ENCODE results near the gene DAD1.
"Not testable (repeated sequence)": the region's sequence is repeated elsewhere in the genome, so short reads cannot be mapped to it uniquely, and the experiment has no call there.

DAD1 gene

GRCh38 chr14:22553861-22554497 lies 35.0 kb downstream of the DAD1 start:
- DNase-seq (ENCODE audit: insufficient read length, low spot score); FAIRE-seq: not testable (repeated sequence)

DNA sequence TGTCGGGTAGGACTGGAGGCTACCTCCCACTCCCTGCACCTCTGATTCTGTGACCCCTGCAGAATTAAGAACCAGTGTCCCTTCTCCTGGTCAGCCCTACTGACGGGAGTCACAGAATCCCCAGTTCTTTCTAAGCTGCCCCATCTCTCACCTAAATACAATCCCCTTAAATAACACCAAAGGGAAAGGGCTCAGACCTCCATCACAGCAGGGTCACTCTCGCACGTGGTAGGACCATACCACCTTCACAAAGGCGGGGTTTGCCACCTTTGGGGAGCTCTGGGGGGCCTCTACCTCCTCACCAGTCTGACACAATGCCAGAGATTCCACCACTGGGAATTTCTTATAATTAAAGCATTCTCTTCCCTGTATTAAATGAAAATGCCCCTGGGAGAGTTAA lies 35.6 kb downstream of the DAD1 start:
- FAIRE-seq (no peak), DNase-seq (ENCODE audit: insufficient read length, low spot score) (no peak)

DNA sequence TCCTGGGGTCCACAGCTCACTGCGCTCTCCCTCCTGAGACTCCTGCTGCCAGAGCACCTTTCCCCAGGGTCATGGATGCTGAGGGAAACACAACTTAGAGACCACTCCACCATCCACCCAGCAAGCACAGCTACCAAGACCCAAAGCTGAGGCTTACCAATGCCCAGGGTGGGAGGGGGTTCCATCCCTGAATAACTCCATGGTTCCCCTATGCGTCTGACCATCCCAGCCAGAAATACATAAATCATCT lies 36.3 kb downstream of the DAD1 start:
- DNase-seq (ENCODE audit: insufficient read length, low spot score) = no peak
- no peak for FAIRE-seq

DNA sequence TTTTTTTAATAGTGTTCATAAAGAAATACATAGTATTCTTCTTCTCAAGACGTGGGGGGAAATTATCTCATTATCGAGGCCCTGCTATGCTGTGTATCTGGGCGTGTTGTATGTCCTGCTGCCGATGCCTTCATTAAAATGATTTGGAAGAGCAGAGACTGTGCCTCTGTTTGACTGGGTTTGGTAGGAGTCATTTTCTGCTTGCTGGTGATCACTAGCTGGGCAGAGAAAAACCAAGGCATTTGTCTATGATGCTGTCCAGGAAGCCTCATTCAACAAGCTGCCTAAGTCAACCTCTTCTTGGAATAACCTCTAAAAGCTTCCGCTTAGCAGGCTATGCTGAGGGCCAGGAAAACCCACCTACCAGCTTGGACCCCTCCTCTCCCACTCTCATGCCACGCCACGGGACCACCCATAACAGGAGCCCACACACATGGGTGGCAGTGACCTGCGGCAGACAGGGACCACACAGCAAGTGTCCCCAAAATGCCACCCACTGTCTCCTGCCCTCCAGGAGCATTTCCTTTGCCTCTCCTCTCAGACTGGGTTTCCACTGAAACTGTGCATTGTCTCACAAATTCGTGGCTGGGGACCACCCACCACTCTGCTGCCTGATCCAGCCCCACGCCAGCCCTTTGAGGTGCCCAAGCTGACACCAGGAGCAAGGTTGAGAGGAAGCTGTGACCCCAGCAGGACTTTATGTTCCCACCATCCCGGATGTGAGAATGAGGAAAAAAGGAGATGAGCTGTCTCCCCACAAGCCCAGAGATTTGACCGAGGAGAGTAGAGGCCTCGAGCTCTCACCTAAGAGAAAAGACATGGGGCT lies 36.8 kb downstream of the DAD1 start:
- FAIRE-seq (no peak), DNase-seq (ENCODE audit: insufficient read length, low spot score) (no peak)

GRCh38 chr14:22551605-22551997 lies 37.4 kb downstream of the DAD1 start:
- FAIRE-seq = no peak
- DNase-seq (ENCODE audit: insufficient read length, low spot score) = no peak

DNA sequence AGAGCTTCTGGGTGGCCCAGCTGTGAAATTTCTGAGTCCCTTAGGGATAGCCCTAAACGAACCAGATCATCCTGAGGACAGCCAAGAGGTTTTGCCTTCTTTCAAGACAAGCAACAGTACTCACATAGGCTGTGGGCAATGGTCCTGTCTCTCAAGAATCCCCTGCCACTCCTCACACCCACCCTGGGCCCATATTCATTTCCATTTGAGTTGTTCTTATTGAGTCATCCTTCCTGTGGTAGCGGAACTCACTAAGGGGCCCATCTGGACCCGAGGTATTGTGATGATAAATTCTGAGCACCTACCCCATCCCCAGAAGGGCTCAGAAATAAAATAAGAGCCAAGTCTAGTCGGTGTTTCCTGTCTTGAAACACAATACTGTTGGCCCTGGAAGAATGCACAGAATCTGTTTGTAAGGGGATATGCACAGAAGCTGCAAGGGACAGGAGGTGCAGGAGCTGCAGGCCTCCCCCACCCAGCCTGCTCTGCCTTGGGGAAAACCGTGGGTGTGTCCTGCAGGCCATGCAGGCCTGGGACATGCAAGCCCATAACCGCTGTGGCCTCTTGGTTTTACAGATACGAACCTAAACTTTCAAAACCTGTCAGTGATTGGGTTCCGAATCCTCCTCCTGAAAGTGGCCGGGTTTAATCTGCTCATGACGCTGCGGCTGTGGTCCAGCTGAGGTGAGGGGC lies 38.9 kb downstream of the DAD1 start:
- FAIRE-seq = peak; percentile 94
- DNase-seq (ENCODE audit: insufficient read length, low spot score) = no peak

GRCh38 chr14:22549324-22549962 lies 39.6 kb downstream of the DAD1 start:
- FAIRE-seq (no peak), DNase-seq (ENCODE audit: insufficient read length, low spot score) (no peak)

GRCh38 chr14:22547948-22548750 lies 40.9 kb downstream of the DAD1 start:
- no peak for FAIRE-seq

DNA sequence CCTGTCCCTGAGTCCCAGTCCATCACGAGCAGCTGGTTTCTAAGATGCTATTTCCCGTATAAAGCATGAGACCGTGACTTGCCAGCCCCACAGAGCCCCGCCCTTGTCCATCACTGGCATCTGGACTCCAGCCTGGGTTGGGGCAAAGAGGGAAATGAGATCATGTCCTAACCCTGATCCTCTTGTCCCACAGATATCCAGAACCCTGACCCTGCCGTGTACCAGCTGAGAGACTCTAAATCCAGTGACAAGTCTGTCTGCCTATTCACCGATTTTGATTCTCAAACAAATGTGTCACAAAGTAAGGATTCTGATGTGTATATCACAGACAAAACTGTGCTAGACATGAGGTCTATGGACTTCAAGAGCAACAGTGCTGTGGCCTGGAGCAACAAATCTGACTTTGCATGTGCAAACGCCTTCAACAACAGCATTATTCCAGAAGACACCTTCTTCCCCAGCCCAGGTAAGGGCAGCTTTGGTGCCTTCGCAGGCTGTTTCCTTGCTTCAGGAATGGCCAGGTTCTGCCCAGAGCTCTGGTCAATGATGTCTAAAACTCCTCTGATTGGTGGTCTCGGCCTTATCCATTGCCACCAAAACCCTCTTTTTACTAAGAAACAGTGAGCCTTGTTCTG lies 41.6 kb downstream of the DAD1 start:
- FAIRE-seq (no peak), DNase-seq (ENCODE audit: insufficient read length, low spot score) (no peak)

More at GRCh38 chr14:22547948-22548750, 40.9 kb downstream of the DAD1 start:
- DNase-seq (ENCODE audit: insufficient read length, low spot score) = no peak

DNA sequence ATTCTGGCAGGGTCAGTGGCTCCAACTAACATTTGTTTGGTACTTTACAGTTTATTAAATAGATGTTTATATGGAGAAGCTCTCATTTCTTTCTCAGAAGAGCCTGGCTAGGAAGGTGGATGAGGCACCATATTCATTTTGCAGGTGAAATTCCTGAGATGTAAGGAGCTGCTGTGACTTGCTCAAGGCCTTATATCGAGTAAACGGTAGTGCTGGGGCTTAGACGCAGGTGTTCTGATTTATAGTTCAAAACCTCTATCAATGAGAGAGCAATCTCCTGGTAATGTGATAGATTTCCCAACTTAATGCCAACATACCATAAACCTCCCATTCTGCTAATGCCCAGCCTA lies 42.3 kb downstream of the DAD1 start:
- FAIRE-seq = no peak
- no peak for DNase-seq (ENCODE audit: insufficient read length, low spot score)

- FAIRE-seq = no peak
- no peak for DNase-seq (ENCODE audit: insufficient read length, low spot score)
Measured at GRCh38 chr14:22545842-22546721, 42.9 kb downstream of the DAD1 start.

DNA sequence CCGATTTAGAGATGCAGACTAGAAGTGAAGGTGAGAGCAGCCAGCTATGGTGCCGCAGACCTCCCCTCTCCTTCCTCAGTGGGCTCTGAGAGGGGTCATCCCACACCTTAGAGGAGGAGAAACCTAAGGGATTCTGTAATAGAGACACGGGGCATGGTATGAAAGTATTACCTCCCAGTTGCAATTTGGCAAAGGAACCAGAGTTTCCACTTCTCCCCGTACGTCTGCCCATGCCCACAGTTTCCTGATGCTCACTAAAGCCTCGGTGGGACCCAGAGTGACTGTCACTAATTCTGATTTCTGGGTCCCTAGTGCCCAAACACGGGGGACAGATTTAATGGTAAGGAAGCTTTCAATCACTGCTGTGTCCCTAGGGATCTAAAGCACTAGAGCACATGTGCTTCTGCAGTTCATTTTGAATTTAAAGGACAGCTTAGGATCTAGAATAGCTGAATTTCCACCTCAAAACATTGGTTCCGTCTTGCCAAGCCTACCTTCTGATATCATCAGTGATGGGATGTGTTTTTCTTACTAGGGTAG lies 44.1 kb downstream of the DAD1 start:
- FAIRE-seq = no peak

DNA sequence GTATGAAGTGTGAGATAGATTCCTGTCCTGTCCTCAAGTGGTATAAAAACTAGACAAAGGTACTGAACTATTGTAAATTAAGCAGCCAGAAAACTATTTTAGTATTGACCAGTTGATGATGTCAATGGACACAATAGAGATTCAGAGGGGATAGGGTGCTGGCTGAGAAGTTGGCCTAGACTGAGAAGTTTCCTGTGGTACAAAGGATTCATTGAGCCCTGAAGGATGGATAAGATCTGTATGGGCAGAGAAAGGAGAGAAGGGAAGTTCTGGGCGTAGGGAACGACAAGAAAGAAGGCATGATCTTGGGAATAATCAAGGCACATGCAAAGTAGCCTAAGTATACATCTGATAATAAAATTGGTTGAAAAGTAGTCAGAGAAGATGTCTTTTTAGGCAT lies 44.6 kb downstream of the DAD1 start:
- no peak for FAIRE-seq
- DNase-seq (ENCODE audit: insufficient read length, low spot score) = no peak

More for the DNA sequence above, 44.1 kb downstream of the DAD1 start:
- DNase-seq (ENCODE audit: insufficient read length, low spot score) = no peak

DNA sequence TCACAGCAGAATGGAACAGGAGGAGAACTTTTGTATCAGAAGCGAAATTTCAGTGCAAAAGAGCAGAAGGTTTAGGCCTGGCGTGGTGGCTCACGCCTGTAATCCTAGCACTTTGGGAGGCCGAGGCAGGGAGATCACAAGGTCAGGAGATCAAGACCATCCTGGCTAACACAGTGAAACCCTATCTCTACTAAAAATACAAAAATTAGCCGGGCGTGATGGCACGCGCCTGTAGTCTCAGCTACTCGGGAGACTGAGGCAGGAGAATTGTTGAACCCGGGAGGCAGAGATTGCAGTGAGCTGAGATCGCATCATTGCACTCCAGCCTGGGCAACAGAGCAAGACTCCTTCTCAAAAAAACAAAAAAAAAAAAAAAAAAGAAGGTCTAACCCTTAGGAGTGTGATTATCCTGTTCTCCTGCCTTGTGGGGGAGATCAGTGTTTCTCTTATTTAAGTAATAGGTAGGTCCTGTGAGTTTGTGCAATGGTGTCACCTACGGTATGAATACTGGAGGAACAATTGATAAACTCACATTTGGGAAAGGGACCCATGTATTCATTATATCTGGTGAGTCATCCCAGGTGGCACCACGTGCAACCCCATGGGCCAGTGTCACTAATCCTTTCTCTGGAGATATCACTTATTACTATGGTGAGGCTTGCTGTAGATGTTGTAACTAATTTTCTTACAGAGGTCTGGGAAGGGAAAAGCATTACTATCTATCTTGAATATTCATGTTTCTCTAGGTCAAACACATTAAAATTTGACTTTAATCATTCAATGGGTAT lies 45.3 kb downstream of the DAD1 start:
- not testable (repeated sequence) for FAIRE-seq; DNase-seq (ENCODE audit: insufficient read length, low spot score)

DNA sequence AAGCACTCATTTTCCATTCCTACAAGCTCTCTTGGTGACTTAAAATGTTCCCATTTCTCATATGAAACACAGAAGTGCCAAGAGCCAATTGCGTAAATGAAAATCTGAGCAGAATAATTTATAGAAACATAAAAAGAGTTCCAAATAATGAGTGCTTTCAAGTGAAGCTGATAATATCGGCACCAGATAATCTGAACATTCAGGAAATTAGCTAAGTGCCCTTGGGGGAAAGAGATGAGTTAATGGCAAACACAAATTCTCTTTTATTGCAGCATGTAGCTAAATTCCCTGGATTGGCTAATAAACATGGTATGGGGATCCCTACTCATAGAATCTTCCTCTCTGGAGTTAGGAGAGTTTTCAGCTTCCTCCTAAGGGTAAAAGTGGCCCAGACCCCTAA lies 46.7 kb downstream of the DAD1 start:
- no peak for DNase-seq (ENCODE audit: insufficient read length, low spot score)
- no peak for FAIRE-seq

GRCh38 chr14:22541721-22542120 lies 47.3 kb downstream of the DAD1 start:
- FAIRE-seq (no peak), DNase-seq (ENCODE audit: insufficient read length, low spot score) (no peak)

DNA sequence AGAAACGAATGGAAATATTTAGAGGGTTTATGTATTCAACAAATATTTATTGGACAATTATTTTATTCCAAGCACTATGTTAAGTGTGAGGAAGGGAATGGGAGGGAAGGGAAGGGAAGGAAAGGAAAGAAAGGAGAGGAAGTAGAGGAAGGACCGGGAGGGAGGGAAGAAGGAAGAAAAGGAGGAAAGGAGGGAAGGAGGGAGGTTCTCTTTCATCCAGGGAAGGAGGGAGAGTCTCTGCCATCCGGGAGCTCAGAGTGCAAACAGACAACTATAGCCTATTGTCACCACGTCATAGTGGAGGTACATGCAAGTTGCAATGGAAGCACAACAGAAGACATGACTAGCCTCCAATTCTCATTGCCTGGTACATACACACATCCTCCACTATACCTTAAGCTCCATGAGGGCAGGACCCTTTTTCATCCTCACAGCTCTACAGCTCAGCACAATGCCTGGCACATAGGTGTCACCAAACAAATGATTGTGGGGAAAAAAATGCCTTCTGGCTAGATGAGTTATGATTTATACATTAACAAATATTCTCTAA lies 48.1 kb downstream of the DAD1 start:
- FAIRE-seq (no peak), DNase-seq (ENCODE audit: insufficient read length, low spot score) (no peak)

- DNase-seq (ENCODE audit: insufficient read length, low spot score) (no peak), FAIRE-seq (no peak)
Measured at GRCh38 chr14:22540293-22540692, 48.7 kb downstream of the DAD1 start.

Measured in GM19239 (cell line).